Activated CD8-positive, alpha-beta memory T cell treated with anti-CD3 and anti-CD28 coated beads for 24 hours (primary cell): Measurements from ENCODE around the gene NUTF2.
"Not testable (repeated sequence)": the region's sequence is repeated elsewhere in the genome, so short reads cannot be mapped to it uniquely, and the experiment has no call there.

Experiments used
- DNase-seq: peaks from one replicate; pipeline ENCODE4 v3.0.0-alpha.2; 2020

NUTF2 gene

DNA sequence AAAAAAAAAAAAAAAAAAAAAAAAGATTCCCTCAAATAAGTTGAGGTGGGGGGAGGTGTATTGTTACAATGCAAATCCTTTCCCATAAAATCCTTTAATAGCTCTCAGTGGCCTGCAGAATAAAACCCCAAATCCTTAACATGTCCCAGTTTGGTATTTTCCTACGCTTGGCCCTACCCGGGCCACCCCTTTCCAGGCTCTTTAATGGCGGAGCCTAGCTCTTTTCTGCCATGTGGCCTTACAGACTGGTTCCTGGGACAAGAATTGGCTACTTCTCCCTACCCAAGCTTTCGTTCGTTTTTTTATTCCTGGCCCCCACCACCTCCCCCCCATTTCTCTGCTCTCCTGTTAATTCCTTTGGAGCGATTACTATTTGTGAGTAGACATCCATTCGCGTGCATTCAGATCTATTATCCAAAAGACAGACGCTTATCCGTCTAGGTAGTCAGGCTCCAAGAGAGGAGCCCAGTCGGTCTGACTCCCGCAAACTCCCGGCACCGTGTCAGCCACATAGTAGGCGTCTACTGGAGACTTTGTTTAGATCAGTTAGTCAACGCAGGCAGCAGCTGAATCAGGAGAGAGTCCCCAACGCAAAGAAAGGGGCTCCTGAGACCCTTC is 5.4 kb upstream of the NUTF2 start:
- no peak for DNase-seq

- DNase-seq = peak; percentile 97
These were observed 4.8 kb upstream of the NUTF2 start, which contains the start of gene THAP11 for GRCh38 chr16:67841816-67842508. TSS of gene THAP11 (plus strand) at chr16:67842320. CDS start at chr16:67842555, 235 bp downstream.

- peak; percentile 84 for DNase-seq
These were observed 4.0 kb upstream of the NUTF2 start for GRCh38 chr16:67842509-67843342.

DNA sequence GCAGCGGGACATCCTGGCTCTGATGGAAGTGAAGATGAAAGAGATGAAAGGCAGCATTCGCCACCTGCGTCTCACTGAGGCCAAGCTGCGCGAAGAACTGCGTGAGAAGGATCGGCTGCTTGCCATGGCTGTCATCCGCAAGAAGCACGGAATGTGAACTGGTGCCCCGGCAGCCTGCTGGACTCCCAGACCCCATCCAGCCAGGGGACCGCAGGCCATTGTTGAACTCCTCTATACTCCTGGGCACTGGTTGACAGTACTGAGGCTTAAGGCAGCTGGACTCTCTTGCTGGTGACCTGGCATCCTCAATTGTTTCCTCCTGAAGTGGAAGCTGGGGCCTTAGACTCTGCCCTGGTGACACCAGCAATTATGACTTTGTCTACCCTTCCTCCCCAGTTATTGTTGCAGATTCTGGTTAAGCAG is 3.4 kb upstream of the NUTF2 start:
- no peak for DNase-seq

- no peak for DNase-seq
These were observed 2.2 kb upstream of the NUTF2 start for GRCh38 chr16:67844497-67844896.

DNA sequence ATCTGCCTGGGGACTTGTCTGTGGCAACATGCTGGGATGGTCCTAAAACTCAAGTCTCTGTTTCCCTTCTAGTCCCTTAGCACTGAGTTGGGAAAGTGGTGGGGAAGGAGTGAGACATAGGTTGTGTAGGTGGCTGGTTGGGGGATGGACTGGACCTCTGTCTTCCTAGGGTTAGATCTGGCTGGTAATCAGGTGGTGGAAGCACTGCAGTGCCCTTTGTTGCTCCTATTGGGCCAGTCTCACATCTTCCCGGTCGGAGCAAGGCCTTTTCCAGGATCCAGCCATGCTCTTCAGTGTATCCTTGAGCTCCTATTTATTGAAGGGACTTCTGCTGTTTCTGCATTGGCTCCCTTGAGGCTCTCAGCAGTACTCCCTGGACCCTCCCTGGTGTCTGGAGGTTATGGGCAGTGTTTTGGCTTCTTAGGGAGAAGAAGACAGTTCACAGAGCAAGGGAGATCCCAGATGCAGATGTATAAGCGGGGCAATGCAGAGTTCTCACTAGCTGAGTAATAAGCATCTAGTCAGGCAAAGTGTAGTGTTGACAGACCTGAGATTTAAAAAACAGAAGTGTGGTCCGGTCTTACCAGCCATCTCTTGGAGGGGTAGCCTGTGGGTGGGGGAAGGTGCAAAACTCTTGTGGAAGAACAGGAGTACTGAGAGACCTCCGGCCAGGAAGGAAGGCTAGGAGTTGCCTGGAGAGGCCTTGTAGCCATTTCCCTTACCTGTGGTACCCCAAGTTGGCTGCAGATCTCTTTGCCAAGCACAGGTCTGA is 1.3 kb upstream of the NUTF2 start:
- DNase-seq = no peak

DNA sequence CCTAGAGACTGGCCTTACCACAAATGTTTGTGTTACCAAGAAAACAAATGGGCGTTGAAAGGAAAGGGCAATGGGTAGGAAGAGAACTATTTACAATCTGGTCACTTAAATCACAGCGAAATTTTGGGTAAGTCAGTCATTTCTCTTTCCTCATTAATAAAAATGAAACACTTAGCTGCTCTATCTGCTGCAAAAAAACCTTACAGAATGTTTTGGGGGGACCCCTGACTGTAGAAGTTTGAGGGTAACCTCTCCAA is 742 bp upstream of the NUTF2 start:
- DNase-seq = no peak

DNA sequence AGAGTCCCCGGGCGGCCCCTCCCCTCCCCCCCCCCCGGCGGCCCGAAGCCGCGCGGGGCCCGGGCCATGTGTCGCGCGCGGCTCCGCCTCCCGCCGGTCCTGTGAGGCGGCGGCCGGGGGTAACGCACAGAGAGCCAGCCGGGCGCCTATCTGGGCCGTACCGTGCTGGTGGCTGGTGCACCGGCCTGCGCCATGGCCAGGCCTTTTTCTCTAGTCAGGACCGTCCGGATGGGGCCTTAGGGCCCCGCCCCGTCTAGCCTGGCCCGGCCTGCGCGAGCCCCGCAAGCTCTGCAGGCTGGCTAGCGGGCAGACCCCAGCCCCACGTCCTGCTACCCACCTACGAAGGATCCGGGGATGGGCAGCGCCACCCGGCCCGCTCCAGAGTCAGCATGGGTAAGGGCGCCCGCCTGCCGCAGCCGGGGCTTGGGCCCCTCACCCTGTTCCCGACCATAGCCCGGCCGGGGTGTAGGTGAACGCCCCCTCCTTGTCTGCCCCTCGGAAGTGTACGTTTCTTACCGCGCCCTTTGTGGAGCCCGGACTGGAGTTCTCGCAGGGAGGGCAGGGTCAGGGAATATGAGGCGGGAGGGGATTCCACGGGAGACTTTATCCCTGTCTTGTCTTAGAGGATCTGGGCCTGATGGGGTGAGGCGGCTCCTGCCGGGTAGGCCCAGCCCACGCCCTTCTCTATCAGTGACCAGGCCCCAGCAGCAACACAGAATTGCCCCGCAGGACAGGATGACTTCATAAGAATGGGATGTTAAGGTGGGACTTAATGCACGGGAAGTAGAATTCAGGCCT is 530 bp downstream of the NUTF2 start, which contains the start of gene CENPT:
CENPT (minus strand) TSS at position 630 of the 798 bp plus-strand sequence. CDS start 13,834 bp downstream, outside the sequence.
- DNase-seq = no peak

- no peak for DNase-seq
These were observed 1.4 kb downstream of the NUTF2 start for GRCh38 chr16:67848118-67848517.

GRCh38 chr16:67853670-67854069 is 6.9 kb downstream of the NUTF2 start:
- DNase-seq = no peak

DNA sequence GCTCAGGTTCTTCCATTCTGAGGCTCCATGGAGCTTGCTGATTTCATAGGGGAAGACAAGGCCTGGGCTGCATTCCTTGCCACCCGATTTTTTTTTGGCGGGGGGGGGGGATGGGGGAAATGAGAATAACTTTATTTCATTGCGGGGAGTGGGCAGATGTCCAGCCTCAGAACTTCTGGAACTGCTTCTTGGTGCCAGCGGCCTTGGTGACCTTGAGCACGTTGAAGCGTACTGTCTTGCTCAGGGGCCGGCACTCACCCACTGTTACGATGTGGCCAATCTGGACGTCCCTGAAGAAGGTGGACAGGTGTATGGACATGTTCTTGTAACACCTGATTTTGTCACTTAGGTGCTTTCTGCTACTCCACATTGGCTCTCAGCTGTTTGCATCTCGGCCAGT is 9.1 kb downstream of the NUTF2 start:
- no peak for DNase-seq

GRCh38 chr16:67856927-67857546 is 10.3 kb downstream of the NUTF2 start:
- DNase-seq = no peak

DNA sequence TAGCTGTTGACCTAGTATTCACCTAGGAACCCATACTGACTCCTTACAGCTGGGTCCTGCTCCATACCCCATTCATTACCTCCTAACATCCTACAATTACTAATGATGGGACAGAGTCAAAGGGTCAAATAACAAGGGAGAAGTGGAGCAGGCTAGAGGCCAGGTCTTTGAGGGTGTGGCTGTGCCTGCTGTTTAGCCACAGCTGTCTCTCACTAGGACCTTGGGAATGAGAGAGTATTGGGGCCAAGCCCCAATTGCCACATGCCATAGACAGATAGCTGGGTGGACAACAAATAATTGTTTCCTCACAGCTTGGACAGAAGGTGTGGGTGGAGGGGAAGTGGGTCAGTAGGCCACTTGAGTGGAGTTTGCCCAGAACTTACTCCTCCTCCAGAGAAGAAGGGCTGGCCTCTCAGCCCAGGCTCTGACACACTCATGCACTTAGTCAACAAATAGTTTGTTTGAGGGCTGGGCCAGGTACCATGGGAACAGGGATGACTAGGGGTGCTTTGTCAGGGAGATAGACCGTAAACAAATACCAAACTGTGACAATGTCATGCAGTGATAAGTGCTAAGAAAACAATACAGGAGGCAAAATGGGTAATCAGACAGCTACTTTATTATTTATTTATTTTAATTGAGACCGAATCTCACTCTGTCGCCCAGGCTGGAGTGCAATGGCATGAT is 11.0 kb downstream of the NUTF2 start:
- no peak for DNase-seq

GRCh38 chr16:67858500-67858899 is 11.8 kb downstream of the NUTF2 start:
- no peak for DNase-seq

DNA sequence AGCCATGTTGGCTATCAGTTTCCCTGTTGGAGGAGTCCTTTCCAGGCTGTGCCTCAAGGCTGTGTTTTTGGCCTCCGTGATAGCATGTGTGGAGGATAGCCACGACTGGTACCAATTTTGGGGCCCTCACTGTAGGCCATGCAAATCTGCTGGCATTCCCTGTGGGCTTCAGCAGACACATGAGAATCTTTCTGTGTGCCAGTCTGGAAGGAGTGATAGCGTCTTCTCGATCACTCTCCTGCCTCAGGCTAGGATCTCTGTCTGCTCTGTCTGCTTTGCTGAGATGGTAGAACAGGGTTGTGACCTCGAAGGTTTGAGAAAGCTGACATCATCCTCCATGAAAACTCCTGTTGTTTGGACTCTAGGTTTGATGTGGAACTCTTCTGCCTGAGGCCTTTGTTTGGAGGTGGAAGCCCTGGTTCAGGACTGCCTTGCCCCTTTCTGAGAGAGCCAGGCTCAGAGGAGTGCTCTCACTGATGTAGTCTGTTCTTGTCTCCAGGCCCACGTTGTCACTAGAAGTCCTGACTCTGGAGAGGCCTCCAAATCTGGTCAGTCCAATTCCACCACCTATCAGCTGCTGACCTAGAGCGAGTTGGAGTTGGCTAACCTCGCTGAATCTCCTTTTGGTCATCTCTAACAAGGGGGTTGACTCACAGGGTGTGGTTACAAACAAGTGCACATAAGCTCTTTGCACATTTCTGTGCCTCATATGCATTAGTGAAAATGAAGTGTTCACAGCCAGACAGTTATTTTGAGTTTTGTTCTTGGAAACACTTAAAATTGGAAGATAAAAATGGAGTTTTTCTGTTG is 14.1 kb downstream of the NUTF2 start:
- DNase-seq = no peak

DNA sequence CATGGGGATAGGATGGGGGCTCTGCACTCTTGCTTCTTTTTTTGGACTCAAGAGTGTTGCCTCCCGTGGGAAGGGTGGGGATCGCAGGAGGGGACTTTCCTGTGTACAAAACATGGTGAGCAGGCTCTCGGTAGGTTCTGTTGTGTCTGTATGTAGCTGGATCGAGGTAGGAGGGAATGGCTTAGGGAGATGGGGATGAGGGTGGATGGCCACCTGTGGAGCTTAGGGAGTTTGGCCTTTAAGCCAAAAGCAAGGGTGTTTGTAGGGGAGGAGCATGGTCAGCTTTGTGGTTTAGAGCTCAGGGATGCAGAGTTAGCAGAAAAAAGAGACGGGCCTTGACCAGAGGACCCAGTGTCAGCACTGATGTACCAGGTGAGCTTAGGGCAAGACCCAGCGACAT is 15.1 kb downstream of the NUTF2 start:
- no peak for DNase-seq

GRCh38 chr16:67862623-67863583 is 16.2 kb downstream of the NUTF2 start:
- no peak for DNase-seq

DNA sequence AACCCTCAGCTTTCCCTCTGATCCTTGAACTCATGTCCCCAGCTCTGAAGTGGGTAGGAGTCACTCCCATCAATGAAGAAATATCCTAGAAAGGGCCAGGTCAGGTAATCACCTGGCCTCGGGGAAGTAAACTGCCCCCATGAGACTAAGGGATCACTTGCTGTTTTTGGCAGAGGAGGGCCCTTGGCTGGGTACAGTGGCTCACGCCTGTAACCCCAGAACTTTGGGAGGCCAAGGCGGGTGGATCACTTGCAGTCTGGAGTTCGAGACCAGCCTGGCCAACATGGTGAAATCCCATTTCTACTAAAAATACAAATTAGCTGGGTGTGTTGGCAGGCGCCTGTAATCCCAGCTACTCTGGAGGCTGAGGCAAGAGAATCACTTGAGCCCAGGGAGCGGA is 17.3 kb downstream of the NUTF2 start:
- DNase-seq = not testable (repeated sequence)

DNA sequence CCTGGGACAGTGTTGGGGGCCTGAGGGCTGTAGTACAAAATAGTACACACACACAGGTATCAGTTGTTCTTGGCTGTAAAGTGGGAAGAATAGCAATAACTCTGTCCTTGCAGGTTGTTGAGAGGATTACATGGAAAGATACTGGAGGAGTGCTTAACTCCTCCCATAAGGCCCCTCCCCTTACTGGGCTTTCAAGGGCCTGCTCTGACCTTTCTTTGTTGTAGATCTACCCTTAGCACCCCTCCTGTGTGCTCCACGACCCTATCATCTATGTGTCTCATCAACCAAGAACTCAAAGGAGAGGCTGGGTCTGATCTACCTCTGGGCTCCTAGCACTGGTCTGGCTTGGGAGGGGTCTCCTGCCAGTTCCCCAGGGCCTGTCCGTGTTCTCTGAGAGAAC is 17.9 kb downstream of the NUTF2 start:
- no peak for DNase-seq
